Omental fat pad (tissue), 4 donors: ENCODE results near the gene TFCP2. TPM values are rescaled to one million over a fixed set of nuclear protein-coding genes. Genes with fewer than 3 reads are reported as not detected.

Experiments used
- ATAC-seq: fragments of 150-250 bp; one replicate; pipeline ENCODE4 v1.9.1; 2016; ENCODE audit warnings: mild to moderate bottlenecking, moderate library complexity; ENCODE audit not compliant: low FRiP score
- DNase-seq: peaks from one replicate; pipeline ENCODE4 v3.0.0-alpha.2; 2019; ENCODE audit warnings: low spot score
- total RNA-seq, 4 donors: library from RNA; depleted of rRNA; stranded (reverse); fragments of >200 nt; gene quantifications; one replicate each; pipeline ENCODE4 v1.1.0, GENCODE V29; 2016
- TF ChIP-seq, protein P1 (sequence below), 3 donors: fragments of 450-650 bp; IDR thresholded peaks; one replicate each; pipeline ENCODE4 v1.5.1; 2016 to 2017; ENCODE audit warnings: antibody characterized with exemption in 3 of 3, mild to moderate bottlenecking in 3 of 3, moderate library complexity in 2 of 3

TFCP2 gene
- total RNA-seq, 4 donors from 2014 or later: 10.1 to 14.3 (median 12.2) TPM

DNA sequence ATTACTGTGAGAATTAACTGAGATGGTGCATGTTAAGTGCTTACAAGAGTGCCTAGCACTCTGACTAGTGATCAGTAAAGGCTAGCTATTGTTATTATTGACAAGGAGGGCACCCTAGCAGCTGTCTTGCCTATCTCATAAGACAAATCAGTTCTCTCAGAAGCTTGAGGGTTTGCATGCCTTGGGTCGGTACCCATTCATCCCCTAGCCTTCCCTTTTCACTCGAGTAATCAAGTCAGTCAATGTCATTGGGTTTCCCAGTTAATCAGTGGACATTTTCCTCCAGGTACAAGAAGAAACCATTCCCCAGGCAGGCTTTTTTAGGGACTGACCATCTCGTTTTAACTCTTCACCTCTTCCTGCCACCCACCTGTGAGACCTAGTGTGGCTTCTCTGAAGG is 10.4 kb upstream of the TFCP2 start:
- TF ChIP-seq, protein P1, sequence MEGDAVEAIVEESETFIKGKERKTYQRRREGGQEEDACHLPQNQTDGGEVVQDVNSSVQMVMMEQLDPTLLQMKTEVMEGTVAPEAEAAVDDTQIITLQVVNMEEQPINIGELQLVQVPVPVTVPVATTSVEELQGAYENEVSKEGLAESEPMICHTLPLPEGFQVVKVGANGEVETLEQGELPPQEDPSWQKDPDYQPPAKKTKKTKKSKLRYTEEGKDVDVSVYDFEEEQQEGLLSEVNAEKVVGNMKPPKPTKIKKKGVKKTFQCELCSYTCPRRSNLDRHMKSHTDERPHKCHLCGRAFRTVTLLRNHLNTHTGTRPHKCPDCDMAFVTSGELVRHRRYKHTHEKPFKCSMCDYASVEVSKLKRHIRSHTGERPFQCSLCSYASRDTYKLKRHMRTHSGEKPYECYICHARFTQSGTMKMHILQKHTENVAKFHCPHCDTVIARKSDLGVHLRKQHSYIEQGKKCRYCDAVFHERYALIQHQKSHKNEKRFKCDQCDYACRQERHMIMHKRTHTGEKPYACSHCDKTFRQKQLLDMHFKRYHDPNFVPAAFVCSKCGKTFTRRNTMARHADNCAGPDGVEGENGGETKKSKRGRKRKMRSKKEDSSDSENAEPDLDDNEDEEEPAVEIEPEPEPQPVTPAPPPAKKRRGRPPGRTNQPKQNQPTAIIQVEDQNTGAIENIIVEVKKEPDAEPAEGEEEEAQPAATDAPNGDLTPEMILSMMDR (IDR thresholded peaks at IDR 0.05): no peak
- DNase-seq (no peak), ATAC-seq (no peak)

DNA sequence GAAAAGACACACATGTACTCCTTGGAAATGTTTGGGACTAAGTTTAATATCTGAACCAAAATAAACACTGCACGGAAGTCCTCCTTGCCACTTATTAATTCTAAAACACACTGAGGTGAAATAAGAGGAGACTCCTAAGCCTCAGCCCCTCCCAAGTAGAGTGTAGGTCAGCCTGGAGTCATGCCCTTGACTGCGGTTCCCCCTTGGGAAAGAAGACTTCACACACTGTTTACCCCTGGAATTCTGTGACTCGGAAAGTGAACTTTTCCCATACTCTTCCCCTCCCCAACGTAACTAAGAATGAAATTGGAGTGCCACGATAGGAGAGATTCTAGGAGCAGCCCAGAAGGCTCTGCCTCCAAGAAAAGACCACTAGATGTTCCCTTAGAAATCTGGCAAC is 8.6 kb upstream of the TFCP2 start:
- DNase-seq (no peak), ATAC-seq (no peak)
- TF ChIP-seq, protein P1 (IDR thresholded peaks at IDR 0.05): no peak

DNA sequence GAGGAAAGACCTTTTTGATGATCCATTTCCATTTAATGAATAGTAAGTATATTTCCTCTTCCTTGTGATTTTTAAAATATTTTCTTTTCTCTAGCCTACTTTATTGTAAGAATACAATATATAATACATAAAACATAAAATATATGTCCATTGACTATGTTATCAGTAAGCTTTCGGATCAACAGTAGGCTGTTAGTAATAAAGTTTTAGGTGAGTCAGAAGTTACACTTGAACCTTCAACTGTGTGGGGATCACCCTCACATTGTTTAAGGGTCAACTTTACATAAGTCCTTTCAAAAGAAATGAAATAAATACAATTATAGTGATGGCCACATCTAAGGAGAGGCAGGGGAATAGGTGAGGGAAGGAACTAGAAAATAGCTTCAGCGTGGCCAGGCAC is 5.0 kb upstream of the TFCP2 start:
- TF ChIP-seq, protein P1 (IDR thresholded peaks at IDR 0.05): no peak
- DNase-seq: no peak
- no peak for ATAC-seq

DNA sequence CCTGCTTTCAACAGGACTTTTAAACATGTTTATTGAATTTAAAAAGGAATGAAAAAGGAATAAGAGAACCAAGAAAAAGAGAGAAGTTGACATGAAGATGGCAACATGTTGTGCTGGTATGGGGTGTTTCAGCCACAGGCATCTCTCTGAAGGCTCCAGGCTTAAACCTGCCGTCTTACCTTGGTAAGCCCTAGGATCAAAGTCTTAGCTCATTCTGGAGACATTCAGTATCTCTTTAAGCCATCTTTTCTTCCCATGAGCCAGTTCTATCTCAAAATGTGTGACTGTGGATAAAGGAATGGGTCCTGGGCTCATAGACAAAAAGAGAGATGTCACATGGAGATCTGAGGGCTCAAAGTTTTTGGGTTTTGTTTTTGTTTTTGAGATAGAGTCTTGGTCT is 1.6 kb upstream of the TFCP2 start:
- TF ChIP-seq, protein P1 (IDR thresholded peaks at IDR 0.05): no peak
- ATAC-seq (no peak), DNase-seq (no peak)

DNA sequence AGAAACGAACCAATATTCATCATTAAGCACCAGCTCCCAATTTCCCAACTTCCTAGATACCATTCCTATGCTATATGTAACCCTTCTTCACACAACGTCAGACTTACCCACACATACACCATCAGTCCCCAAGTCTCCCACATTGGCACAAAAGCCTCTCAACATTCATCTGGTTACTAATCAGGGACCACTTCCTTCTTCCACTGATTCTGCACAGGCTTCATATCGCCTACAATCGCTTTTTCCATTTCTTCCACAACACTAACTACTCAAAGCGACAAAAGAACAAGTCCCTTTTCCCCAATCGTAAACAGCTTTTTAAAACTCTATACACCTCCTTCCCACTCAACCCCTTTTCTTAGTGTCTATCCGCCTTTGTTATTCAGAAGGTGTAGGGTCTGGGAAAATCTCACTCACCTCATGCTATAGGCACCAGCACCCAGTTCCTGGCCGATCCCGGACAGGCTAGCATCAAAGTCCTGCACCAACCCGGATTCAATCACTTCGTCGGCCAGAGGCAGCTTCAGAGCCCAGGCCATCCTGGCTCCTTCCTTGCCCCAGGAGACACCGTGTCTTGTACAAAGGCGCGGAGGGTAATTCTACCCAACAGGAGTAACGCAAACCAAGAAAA is 936 bp downstream of the TFCP2 start:
- no peak for ATAC-seq
- DNase-seq: no peak
- TF ChIP-seq, protein P1 (IDR thresholded peaks at IDR 0.05): no peak

DNA sequence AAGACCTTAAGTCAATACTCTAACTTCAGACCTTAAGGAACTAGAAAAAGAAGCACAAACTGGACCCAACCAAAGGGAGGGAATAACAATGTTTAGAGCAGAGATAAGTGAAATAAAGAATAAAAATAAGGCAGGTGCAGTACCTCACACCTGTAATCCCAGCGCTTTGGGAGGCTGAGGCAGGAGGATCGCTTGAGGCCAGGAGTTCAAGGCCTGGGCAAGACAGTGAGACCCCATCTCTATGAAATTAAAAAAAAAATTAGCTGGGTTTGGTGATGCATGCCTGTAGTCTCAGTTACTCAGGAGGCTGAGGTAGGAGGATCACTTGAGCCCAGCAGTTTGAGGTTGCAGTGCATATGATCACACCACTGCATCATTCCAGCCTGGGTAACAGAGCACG is 9.1 kb downstream of the TFCP2 start:
- DNase-seq: no peak
- no peak for ATAC-seq
- TF ChIP-seq, protein P1 (IDR thresholded peaks at IDR 0.05): no peak

DNA sequence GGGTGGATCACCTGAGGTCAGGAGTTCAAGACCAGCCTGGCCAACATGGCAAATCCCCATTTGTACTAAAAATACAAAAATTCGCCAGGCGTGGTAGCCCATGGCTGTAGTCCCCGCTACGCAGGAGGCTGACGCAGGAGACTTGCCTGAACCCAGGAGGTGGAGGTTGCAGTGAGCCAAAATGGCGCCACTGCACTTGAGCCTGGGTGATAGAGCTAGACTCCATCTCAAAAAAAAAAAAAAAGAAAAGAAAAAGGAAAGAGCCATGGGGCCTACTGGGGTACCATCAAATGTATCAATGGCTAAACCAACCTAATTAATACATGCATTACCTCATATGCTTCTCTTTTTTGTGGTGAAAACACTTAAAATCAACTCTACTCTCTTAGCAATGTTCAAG is 10.7 kb downstream of the TFCP2 start:
- ATAC-seq: no peak
- DNase-seq: no peak
- TF ChIP-seq, protein P1 (IDR thresholded peaks at IDR 0.05): no peak
